LNCaP clone FGC (cell line): ENCODE measurements around the gene L1CAM.

Source experiments
- DNase-seq: peaks from one replicate; pipeline ENCODE4 v3.0.0-alpha.2; 2011; ENCODE audit warnings: low read depth
- H3K4me3 ChIP-seq: 2 replicates; pipeline ENCODE4 v1.5.1; 2011; ENCODE audit warnings: mild to moderate bottlenecking, low read depth, low read length, control low read depth
- CTCF ChIP-seq: IDR thresholded peaks from 2 replicates; pipeline ENCODE4 v1.5.1; 2012; ENCODE audit warnings: mild to moderate bottlenecking; ENCODE audit not compliant: control insufficient read depth, insufficient read depth; ENCODE audit errors: extremely low read depth

The L1CAM gene

GRCh38 chrX:153927672-153927921, 41.6 kb upstream of the L1CAM start:
- no peak for DNase-seq
- H3K4me3 ChIP-seq = peak overlapping the region; percentile 64
- TF ChIP-seq CTCF = no peak

- H3K4me3 ChIP-seq = peak overlapping the region; percentile 64
- no peak for TF ChIP-seq CTCF
- DNase-seq = no peak
Observed at GRCh38 chrX:153926858-153927671, 41.1 kb upstream of the L1CAM start.

GRCh38 chrX:153926552-153926857, 40.5 kb upstream of the L1CAM start:
- no peak for DNase-seq
- H3K4me3 ChIP-seq = no peak overlapping the region
- TF ChIP-seq CTCF = no peak

- no peak within 1 kb of the TSS; the same call in 1 of the 2 replicates for H3K4me3 ChIP-seq
- no peak for DNase-seq
- TF ChIP-seq CTCF = no peak
Observed at GRCh38 chrX:153925739-153926551, 40.0 kb upstream of the L1CAM start, which contains the start of gene ARHGAP4. TSS of gene ARHGAP4 (minus strand) at chrX:153926264. CDS start at chrX:153926202, 62 bp downstream.

GRCh38 chrX:153925387-153925738, 39.4 kb upstream of the L1CAM start:
- H3K4me3 ChIP-seq = no peak overlapping the region
- DNase-seq = no peak
- TF ChIP-seq CTCF = no peak

GRCh38 chrX:153924149-153924861, 38.3 kb upstream of the L1CAM start:
- DNase-seq = no peak
- no peak overlapping the region for H3K4me3 ChIP-seq

More at GRCh38 chrX:153924149-153924861, 38.3 kb upstream of the L1CAM start:
- TF ChIP-seq CTCF = 0 out of 2 replicates have a peak, but pooled peaks have one; percentile 15
